Measurements from ENCODE around the gene SUPV3L1.
"Not testable (repeated sequence)": the region's sequence is repeated elsewhere in the genome, so short reads cannot be mapped to it uniquely, and the experiment has no call there.

DNA sequence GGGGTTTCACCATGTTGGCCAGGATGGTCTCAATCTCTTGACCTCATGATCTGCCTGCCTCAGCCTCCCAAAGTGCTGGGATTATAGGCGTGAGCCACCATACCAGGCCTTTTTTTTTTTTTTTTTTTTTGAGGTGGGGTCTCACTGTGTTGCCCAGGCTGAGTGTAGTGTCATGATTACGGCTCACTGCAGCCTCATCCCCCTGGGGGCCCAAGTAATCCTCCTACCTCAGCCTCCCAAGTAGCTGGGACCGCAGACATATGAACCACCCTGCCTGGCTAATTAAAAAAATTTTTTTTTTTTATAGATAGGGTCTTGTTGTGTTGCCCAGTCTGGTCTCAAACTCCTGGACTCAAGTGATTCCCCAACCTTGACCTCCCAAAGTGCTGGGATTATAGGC lies 38.0 kb upstream of the SUPV3L1 start:
- TF ChIP-seq, protein P1, sequence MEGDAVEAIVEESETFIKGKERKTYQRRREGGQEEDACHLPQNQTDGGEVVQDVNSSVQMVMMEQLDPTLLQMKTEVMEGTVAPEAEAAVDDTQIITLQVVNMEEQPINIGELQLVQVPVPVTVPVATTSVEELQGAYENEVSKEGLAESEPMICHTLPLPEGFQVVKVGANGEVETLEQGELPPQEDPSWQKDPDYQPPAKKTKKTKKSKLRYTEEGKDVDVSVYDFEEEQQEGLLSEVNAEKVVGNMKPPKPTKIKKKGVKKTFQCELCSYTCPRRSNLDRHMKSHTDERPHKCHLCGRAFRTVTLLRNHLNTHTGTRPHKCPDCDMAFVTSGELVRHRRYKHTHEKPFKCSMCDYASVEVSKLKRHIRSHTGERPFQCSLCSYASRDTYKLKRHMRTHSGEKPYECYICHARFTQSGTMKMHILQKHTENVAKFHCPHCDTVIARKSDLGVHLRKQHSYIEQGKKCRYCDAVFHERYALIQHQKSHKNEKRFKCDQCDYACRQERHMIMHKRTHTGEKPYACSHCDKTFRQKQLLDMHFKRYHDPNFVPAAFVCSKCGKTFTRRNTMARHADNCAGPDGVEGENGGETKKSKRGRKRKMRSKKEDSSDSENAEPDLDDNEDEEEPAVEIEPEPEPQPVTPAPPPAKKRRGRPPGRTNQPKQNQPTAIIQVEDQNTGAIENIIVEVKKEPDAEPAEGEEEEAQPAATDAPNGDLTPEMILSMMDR (IDR thresholded peaks at IDR 0.05): not testable (repeated sequence)
- TF ChIP-seq POLR2A, POLR2AphosphoS5 (IDR thresholded peaks at IDR 0.05): not testable (repeated sequence)

All from breast epithelium (tissue), 3 donors.